GM12874 (cell line): ENCODE data around the gene GGCT.

Experiments
- TF ChIP-seq, protein P1 (sequence below): IDR thresholded peaks from 2 replicates; pipeline ENCODE4 v1.5.1; 2011; ENCODE audit warnings: low read depth, mild to moderate bottlenecking, control low read depth, low read length, moderate library complexity; ENCODE audit not compliant: insufficient read depth

The GGCT gene

DNA sequence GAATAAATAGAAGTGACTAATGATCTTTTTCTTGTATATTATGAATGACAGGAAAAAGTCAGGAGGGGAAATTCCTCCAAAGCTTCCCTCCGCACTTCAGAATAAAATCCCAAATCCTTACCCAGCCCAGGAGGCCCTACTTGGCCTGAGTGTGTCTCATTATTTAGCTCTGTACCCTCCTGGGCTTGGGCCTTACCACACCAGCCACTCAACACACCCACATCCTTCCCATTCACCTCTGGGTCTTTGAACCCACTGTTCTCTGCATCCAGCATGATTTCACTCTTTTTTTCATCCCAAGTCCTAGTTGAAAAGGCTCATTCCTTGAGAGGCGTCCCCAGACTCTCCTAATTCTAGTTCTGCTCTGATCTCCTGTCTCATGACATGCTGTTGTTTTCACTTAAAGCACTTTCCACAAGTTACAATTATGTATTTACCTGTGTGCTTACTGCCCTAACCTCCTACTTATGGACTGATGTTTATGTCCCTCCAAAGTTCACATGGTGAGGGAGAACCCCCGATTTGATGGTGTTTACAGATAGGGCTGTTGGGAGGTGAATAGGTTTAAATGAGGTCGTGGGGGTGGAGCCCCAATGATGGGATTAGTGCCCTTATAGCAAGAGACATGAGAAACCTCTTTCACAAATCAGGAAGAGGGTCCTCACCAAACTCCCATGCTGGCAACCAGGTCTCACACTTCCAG is 32.4 kb downstream of the GGCT start:
- TF ChIP-seq, protein P1, sequence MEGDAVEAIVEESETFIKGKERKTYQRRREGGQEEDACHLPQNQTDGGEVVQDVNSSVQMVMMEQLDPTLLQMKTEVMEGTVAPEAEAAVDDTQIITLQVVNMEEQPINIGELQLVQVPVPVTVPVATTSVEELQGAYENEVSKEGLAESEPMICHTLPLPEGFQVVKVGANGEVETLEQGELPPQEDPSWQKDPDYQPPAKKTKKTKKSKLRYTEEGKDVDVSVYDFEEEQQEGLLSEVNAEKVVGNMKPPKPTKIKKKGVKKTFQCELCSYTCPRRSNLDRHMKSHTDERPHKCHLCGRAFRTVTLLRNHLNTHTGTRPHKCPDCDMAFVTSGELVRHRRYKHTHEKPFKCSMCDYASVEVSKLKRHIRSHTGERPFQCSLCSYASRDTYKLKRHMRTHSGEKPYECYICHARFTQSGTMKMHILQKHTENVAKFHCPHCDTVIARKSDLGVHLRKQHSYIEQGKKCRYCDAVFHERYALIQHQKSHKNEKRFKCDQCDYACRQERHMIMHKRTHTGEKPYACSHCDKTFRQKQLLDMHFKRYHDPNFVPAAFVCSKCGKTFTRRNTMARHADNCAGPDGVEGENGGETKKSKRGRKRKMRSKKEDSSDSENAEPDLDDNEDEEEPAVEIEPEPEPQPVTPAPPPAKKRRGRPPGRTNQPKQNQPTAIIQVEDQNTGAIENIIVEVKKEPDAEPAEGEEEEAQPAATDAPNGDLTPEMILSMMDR, result no peak

DNA sequence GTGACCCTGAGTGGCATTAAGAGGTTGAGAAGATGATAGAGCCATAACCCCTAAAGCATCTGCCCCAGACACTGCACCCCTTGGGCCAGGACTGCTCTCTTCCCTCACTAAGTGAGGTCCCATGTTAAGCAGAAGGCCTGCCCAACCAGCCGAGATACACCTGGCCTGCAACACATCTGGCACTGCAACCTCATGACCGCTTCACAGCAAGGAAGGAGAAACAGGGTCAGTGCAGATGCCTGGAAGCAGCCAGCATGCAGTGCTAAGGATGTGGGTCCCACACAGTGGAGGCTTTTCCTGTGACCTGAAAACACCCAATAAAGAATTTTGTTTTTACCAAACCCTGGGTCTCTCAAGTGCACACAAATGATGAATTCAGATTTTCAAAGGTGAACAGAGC is 33.4 kb downstream of the GGCT start:
- TF ChIP-seq, protein P1, result no peak

DNA sequence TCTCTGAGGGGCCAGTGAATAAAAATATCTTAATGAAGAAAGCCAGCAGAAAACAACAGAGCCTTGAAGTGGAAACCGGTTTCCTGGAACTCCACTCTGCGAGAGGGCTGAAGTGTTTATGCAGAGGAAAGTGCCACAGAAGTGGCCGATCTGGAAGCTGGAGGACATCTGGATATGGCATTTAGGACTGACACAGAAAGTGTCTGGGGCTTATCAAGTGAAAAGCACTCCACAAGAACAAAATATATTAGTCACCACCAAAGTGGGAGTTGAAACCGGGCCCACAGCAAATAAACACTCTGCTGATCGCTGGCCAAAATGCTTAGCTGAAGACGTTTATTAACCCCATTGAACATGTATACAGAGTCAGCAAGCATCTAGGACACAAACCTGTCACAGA is 33.9 kb downstream of the GGCT start:
- TF ChIP-seq, protein P1, result no peak

DNA sequence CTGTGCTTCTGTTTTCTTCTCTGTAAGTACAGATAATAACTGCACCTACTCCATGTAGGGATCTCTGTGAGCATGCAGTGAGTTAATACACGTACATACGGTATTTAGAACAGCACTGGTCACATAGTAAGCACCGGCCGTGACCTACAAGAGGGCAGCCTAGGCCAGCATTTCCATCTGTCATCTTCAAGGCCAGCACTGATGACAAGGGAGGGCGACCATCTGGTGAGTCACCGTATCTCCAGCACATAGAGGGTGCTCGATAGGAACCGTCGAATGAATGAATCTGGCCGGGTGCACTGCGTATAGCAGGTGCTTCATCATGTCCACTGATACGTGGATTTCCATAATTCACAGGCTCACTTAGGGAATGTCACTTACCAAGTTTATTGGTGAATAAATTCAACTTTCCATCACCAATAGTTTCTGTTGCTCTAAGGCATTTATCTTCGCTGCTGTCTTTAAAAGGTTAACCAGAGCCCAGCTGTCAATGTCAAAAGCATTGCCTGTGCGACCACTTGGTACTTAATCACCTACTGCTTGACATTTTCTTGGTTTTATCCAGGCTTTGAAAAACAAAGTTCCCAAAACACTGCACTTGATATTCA is 34.4 kb downstream of the GGCT start:
- TF ChIP-seq, protein P1, result no peak

DNA sequence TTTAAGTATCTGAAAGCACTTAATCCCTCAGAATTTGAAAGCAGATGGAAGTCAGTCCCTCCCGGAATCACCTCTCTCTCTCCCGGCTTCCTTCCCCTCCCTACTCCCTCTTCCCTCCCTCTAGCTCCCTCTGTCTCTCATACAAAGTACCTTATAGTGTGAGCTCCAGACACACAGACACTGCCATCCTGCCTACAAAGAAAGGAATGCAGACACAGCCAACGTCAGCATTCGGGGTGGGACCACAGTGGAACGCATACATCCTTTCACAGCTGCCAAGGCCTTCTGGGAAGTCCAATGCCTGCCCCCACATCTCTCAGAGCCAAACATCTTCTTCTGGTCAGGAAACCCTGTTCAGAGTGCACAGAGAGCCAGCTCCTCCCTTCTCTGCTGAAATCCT is 35.3 kb downstream of the GGCT start:
- TF ChIP-seq, protein P1, result no peak

DNA sequence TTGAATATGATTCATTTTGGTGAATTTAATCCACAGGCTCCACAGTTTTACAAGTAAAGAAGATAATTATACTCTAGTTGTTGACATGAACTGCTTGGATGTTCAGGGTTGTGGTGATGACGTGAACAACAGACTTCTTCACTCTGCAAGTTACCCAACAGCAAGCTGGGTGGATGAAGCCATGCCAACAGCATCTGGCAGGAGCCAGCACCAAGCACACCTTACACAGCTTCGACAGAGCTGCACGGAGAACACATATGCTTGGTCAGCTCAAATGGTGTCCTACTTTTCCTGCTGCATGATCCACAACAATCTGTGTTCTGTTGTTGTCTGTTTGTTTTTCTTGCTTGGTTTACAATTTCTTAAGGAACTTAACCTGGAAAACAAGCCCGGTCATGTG is 35.8 kb downstream of the GGCT start:
- TF ChIP-seq, protein P1, result no peak

DNA sequence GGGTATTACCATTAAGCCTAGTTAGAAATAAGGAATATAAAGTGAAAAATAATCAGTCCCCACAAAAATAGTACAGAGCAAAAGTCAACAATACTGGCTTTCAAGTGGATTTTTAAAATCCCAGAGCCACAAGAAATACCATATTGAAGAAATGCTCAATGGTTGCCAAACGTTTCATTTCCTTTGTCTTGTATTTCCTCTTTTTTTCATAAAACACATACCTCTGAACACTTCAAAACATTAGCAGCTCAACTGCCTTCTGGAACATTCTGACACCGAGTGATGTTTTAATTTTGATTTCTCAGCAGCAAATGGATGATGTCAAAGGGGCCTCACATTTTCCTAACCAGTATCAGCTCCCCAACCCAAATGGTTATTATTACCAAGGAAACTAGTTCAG is 36.6 kb downstream of the GGCT start:
- TF ChIP-seq, protein P1, result no peak
